HEK293T (cell line): Measurements from ENCODE around the gene PAFAH2.

ENCODE experiments used
- ARNT ChIP-seq: fragments of 450-650 bp; IDR thresholded peaks from 2 replicates; pipeline ENCODE4 v1.6.1; 2017; ENCODE audit warnings: mild to moderate bottlenecking
- BHLHE40 ChIP-seq: fragments of 450-650 bp; IDR thresholded peaks from 2 replicates; pipeline ENCODE4 v1.6.1; 2016; ENCODE audit warnings: mild to moderate bottlenecking, moderate library complexity, borderline replicate concordance
- CTBP1 ChIP-seq: fragments of 450-650 bp; IDR thresholded peaks from 2 replicates; pipeline ENCODE4 v1.6.1; 2016; ENCODE audit warnings: borderline replicate concordance
- ELF4 ChIP-seq: fragments of 450-650 bp; IDR thresholded peaks from 2 replicates; pipeline ENCODE4 v1.6.1; 2017; ENCODE audit warnings: antibody characterized with exemption
- FOXA1 ChIP-seq: fragments of 450-650 bp; IDR thresholded peaks from 2 replicates; pipeline ENCODE4 v1.6.1; 2016; ENCODE audit warnings: mild to moderate bottlenecking
- FOXM1 ChIP-seq: fragments of 450-650 bp; IDR thresholded peaks from 2 replicates; pipeline ENCODE4 v1.6.1; 2017; ENCODE audit warnings: mild to moderate bottlenecking, borderline replicate concordance
- HDGF ChIP-seq: fragments of 450-650 bp; IDR thresholded peaks from 2 replicates; pipeline ENCODE4 v1.6.1; 2017; ENCODE audit warnings: antibody characterized with exemption, borderline replicate concordance
- NFRKB ChIP-seq: fragments of 450-650 bp; IDR thresholded peaks from 2 replicates; pipeline ENCODE4 v1.6.1; 2016; ENCODE audit warnings: mild to moderate bottlenecking, moderate library complexity
- PKNOX1 ChIP-seq: fragments of 450-650 bp; IDR thresholded peaks from 2 replicates; pipeline ENCODE4 v1.6.1; 2016
- SP1 ChIP-seq: fragments of 450-650 bp; IDR thresholded peaks from 2 replicates; pipeline ENCODE4 v1.6.1; 2017
- SUZ12 ChIP-seq: fragments of 450-650 bp; IDR thresholded peaks from 2 replicates; pipeline ENCODE4 v1.6.1; 2016; ENCODE audit warnings: mild to moderate bottlenecking
- ZNF384 ChIP-seq: fragments of 450-650 bp; IDR thresholded peaks from 2 replicates; pipeline ENCODE4 v1.6.1; 2016

DNA sequence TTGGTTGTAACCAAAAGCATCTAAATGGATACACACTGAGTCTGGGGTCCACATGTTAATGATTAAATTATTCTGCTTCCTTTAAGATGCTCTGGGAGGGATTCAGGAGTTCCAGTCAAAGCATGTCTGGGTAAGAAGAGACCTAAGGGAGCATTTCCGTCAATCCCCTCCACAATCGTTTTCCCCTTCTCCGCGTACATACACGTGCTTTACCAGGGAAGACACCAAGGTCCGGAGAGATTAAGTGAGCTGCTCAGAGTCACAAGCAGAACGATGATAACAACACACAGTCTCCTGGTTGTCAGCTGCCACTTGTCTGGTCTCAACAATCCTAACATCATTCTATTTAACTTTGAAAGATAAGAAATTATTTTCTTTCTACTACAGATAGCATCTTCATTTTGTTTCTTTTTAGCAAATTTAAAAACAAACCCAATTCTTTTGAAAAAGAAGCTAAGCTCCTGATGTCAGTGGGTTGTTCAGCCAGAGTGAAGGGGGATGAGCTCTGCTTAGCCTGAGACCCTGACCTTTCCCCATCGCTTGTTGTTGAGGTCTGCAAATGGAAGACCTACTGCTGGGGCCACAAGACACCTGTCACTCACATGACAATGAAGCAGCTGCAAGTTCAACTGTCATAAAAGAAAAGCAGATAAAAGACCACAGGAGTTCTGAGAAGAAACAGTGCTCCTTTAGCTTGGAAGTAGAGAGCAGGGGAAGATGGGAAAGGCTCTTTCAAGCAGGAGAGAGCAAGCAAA, 4.5 kb downstream of the PAFAH2 start:
- no peak for TF ChIP-seq NFRKB
- TF ChIP-seq ARNT, result no peak
- TF ChIP-seq SP1, result no peak
- TF ChIP-seq ZNF384, result no peak
- no peak for TF ChIP-seq BHLHE40
- TF ChIP-seq SUZ12, result no peak
- no peak for TF ChIP-seq FOXM1
- no peak for TF ChIP-seq FOXA1
- no peak for TF ChIP-seq CTBP1
- TF ChIP-seq ELF4, result no peak
- 0 out of 2 replicates have a peak, but pooled peaks have one; percentile 11 for TF ChIP-seq PKNOX1
- TF ChIP-seq HDGF, result no peak
